Right atrium auricular region (tissue), 2 donors: Measurements from ENCODE around the gene EVC. TPM values are rescaled to one million over a fixed set of nuclear protein-coding genes. Genes with fewer than 3 reads are reported as not detected.

Experiments
- DNase-seq: peaks from one replicate; pipeline ENCODE4 v3.0.0-alpha.2; 2019; ENCODE audit warnings: low spot score
- H3K27ac ChIP-seq, 2 donors: fragments of 200-600 bp; sonication (generic); 1 replicate in 1 of 2; 2 replicates in 1 of 2; pipeline ENCODE4 v1.5.1; 2016 to 2019
- H3K27me3 ChIP-seq, 2 donors: fragments of 200-600 bp; sonication (generic); one replicate each; pipeline versions ENCODE4 v1.5.1 to v1.6.0; 2017 to 2019
- H3K36me3 ChIP-seq: fragments of 200-600 bp; sonication (generic); one replicate; pipeline ENCODE4 v1.5.1; 2016
- H3K4me1 ChIP-seq, 2 donors: fragments of 200-600 bp; sonication (generic); one replicate each; pipeline versions ENCODE4 v1.5.1 to v1.6.0; 2017 to 2019
- H3K4me3 ChIP-seq, 2 donors: fragments of 200-600 bp; sonication (generic); 1 replicate in 1 of 2; 2 replicates in 1 of 2; pipeline ENCODE4 v1.5.1; 2017 to 2019; ENCODE audit warnings: mild to moderate bottlenecking in 1 of 2, moderate library complexity in 1 of 2
- H3K9me3 ChIP-seq, 2 donors: fragments of 200-600 bp; sonication (generic); one replicate each; pipeline ENCODE4 v1.5.1; 2019
- CTCF ChIP-seq, 2 donors: fragments of 200-600 bp; sonication (generic); IDR thresholded peaks; one replicate each; pipeline ENCODE4 v1.5.1; 2019; ENCODE audit warnings: antibody characterized with exemption in 2 of 2
- total RNA-seq, 2 donors: library from RNA; depleted of rRNA; stranded (reverse); fragments of >200 nt; gene quantifications; one replicate each; pipeline ENCODE4 v1.1.0, GENCODE V29; 2016

Gene EVC
- total RNA-seq, 2 donors from 2014 or later, result 8.6 to 14.1 TPM

DNA sequence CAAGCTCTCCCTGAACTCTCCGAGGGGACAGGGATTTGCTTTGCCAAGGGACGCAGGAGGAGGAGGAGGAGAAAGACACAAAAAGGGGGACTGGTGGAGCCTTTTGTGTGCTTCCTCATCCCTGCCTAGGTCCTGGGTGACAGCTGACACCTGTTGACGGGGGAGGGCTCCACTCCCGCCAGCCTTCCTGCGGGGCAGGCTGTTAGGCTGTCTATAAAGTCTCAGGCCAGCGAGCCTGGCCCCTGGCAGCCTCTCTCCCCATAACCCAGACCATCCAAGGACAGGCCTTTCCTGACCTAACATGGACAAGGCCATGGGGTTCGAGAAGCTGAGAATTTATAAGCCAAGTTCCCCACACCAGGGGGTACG, 1.8 kb upstream of the EVC start:
- DNase-seq, result no peak
- no peaks in the 10 kb centered on the region for H3K36me3 ChIP-seq
- H3K4me3 ChIP-seq, result peak overlapping the region in 1 of 2 donors; percentile 82
- H3K9me3 ChIP-seq, result no peaks in the 10 kb centered on the region
- H3K27me3 ChIP-seq, result no peaks in the 10 kb centered on the region
- H3K4me1 ChIP-seq, result peaks cover 0 to 39% of the 10 kb centered on the region in 2 donors
- TF ChIP-seq CTCF (IDR thresholded peaks at IDR 0.05), result no peak
- H3K27ac ChIP-seq, result peak overlapping the region; percentile 83 to 84

DNA sequence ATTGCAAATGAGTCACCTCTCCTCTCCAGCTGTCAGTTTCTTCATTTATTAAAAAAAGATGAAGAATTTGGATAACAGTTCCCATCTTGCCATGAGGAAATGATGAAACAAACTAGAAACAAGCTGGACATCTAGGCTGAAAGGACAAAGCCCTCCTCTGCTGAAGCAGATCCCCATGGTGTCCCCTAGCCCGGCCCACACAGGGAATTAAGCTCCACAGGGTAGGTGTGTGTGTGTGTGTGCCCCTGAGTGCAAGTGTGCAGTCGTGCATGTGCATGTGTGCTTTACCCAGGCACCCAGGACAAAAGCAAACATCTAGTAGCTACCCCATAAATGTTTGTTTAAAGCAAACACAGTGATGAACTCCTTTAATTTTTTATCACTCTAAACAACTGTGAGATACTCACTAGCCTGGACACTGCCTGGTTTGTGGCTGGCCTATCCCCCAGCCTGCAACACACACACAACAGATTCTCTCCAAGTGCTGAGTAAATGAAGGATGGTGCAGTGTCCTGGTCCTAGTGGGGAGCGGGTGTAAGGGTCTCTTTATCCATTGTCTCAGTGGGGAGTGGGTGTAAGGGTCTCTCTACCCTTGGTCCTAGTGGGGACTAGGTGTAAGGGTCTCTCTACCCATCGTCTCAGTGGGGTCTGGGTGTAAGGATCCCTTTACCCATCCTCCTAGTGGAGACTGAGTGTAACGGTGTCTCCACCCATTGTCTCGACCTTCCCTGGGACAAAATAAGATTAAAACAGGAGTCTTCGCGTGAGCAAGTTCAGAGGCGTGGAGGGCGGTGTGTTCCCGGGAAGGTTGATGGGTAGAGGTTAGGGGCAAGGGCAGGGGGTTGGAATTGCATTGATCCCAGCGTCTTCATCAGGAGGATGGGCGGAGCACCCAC, 688 bp upstream of the EVC start:
- H3K27ac ChIP-seq, result peak overlapping the region; percentile 70 to 80
- peak; percentile 22 to 40 for TF ChIP-seq CTCF (IDR thresholded peaks at IDR 0.05)

DNA sequence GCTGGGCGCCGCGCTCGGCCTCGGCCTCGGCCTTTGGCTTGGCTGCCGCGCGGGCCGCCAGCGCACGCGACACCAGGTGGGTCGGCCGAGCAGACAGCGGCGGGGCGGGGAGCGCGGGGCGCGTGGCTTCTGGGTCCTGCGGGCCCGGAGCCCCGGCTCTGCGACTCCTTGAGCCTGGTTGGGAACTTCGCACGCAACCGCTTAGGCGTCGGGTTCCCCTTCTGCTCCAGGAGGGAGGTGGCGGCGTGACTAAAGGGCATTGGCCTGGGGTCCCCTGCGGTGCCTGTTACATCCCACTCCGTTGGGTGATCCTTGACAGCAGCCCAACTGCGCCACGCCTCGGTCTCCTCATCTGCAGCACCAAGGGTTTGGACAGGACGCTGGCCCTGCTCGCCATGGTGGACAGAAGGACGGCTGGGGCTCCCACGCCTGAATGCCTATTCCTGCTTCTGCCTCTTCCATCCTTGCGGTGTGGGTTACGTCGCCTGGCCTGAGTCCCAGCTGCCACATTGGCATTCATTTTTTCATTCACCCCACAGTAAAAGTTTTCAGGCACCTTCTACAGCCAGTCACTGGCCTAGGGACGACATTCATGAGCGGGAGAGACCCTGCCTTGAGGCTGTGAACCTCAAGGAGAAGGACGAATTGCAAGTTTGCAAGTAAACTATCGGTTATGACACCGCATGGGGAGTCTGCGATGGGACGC, 631 bp downstream of the EVC start:
- Histone ChIP-seq H3K27me3 (no peaks in the 10 kb centered on the region), H3K27ac (peak overlapping the region; percentile 60 to 70), H3K4me1 (peaks cover 0 to 39% of the 10 kb centered on the region in 2 donors), H3K36me3 (no peaks in the 10 kb centered on the region), H3K4me3 (peak overlapping the region; percentile 51 to 58), H3K9me3 (peaks cover 0 to 8% of the 10 kb centered on the region in 2 donors)
- DNase-seq, result no peak
- no peak for TF ChIP-seq CTCF (IDR thresholded peaks at IDR 0.05)

More for the DNA sequence above, 688 bp upstream of the EVC start:
- peak overlapping the region; percentile 51 to 58 for H3K4me3 ChIP-seq
- H3K9me3 ChIP-seq, result peaks cover 0 to 5% of the 10 kb centered on the region in 2 donors
- H3K36me3 ChIP-seq, result no peaks in the 10 kb centered on the region
- peaks cover 0 to 39% of the 10 kb centered on the region in 2 donors for H3K4me1 ChIP-seq
- H3K27me3 ChIP-seq, result no peaks in the 10 kb centered on the region
- DNase-seq, result no peak

- Histone ChIP-seq H3K36me3 (no peaks in the 10 kb centered on the region), H3K4me1 (peaks cover 0 to 32% of the 10 kb centered on the region in 2 donors), H3K27me3 (no peaks in the 10 kb centered on the region), H3K4me3 (no peak overlapping the region), H3K9me3 (peaks cover 0 to 8% of the 10 kb centered on the region in 2 donors), H3K27ac (no peak overlapping the region)
- no peak for DNase-seq
- TF ChIP-seq CTCF (IDR thresholded peaks at IDR 0.05), result no peak
Observed at GRCh38 chr4:5712517-5712916, 1.5 kb downstream of the EVC start.

DNA sequence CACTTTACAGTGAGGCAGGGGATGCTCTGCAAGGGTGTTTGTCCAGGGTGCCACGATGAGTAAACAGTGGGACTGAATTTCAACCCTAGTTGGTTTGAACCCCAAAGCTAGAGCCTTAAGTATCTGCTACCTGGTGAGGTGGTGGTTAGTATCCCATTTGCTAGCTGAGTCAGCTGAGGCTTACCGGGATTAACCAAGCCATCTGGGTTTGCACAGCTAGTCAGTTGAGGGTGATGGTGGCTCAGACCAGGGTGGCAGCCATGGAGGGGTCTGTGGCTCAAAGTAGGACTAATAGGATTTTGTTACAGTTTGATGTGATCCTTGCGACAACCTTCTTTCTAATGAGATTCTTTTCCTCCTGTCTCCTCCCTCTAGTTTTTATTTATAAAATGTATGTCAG, 1.9 kb downstream of the EVC start:
- DNase-seq, result no peak
- Histone ChIP-seq H3K9me3 (peaks cover 0 to 8% of the 10 kb centered on the region in 2 donors), H3K36me3 (no peaks in the 10 kb centered on the region), H3K4me3 (no peak overlapping the region), H3K27me3 (no peaks in the 10 kb centered on the region), H3K27ac (no peak overlapping the region), H3K4me1 (peaks cover 0 to 27% of the 10 kb centered on the region in 2 donors)
- TF ChIP-seq CTCF (IDR thresholded peaks at IDR 0.05), result no peak
